CD14-positive monocyte (primary cell): ENCODE data around the gene ZNF451. TPM values are rescaled to one million over a fixed set of nuclear protein-coding genes. Genes with fewer than 3 reads are reported as not detected.

Source experiments
- DNase-seq, 3 donors: peaks; one replicate each; pipeline ENCODE4 v3.0.0-alpha.2; 2011 to 2022
- H2AFZ ChIP-seq: 2 replicates; pipeline ENCODE4 v1.6.0; 2012; ENCODE audit warnings: mild to moderate bottlenecking, low read depth, low read length, inconsistent platforms; ENCODE audit not compliant: insufficient read depth, poor library complexity, severe bottlenecking
- H3K27ac ChIP-seq, 2 donors: 1 replicate in 1 of 2; 2 replicates in 1 of 2; pipeline ENCODE4 v1.5.1; 2012 to 2013; ENCODE audit warnings: low read length in 2 of 2, control low read depth in 1 of 2, inconsistent platforms in 1 of 2, low read depth in 1 of 2, mild to moderate bottlenecking in 1 of 2
- H3K27me3 ChIP-seq, 2 donors: one replicate each; pipeline versions ENCODE4 v1.6.0 to v1.6.1; 2011 to 2013; ENCODE audit warnings: low read length in 2 of 2; ENCODE audit not compliant: control insufficient read depth in 2 of 2, insufficient read depth in 2 of 2
- H3K36me3 ChIP-seq, 2 donors: replicated peaks in 1 of 2; 1 replicate in 1 of 2; 2 replicates in 1 of 2; pipeline versions ENCODE4 v1.5.1 to v1.6.1; 2012 to 2013; ENCODE audit warnings: low read length in 2 of 2, control low read depth in 1 of 2, inconsistent platforms in 1 of 2, mild to moderate bottlenecking in 1 of 2; ENCODE audit not compliant: insufficient read depth in 2 of 2, control insufficient read depth in 1 of 2
- H3K4me1 ChIP-seq, 2 donors: 1 replicate in 1 of 2; 2 replicates in 1 of 2; pipeline versions ENCODE4 v1.5.1 to v1.6.1; 2012 to 2013; ENCODE audit warnings: low read length in 2 of 2, control low read depth in 1 of 2, inconsistent platforms in 1 of 2, mild to moderate bottlenecking in 1 of 2, moderate library complexity in 1 of 2; ENCODE audit not compliant: insufficient read depth in 2 of 2, control insufficient read depth in 1 of 2
- H3K4me2 ChIP-seq: replicated peaks from 2 replicates; pipeline ENCODE3; 2012; ENCODE audit warnings: low read length, moderate library complexity, mild to moderate bottlenecking; ENCODE audit not compliant: poor library complexity, severe bottlenecking; ENCODE audit errors: extremely low read depth
- H3K4me3 ChIP-seq, 3 experiments: fragments of 200-600 bp in 1 of 3; sonication (generic) in 1 of 3; replicated peaks in 1 of 3; 1 replicate in 2 of 3; 2 replicates in 1 of 3; pipeline ENCODE4 v1.5.1; 2011 to 2013; ENCODE audit warnings: low read length in 3 of 3, mild to moderate bottlenecking in 3 of 3, control low read depth in 2 of 3, low read depth in 2 of 3, inconsistent platforms in 1 of 3, moderate library complexity in 1 of 3
- H3K79me2 ChIP-seq: 2 replicates; pipeline ENCODE4 v1.6.0; 2012; ENCODE audit warnings: mild to moderate bottlenecking, control low read depth, inconsistent platforms, low read length, moderate library complexity; ENCODE audit not compliant: insufficient read depth
- H3K9ac ChIP-seq: 2 replicates; pipeline ENCODE4 v1.6.0; 2017; ENCODE audit warnings: low read length, mild to moderate bottlenecking; ENCODE audit not compliant: insufficient read depth, poor library complexity, severe bottlenecking
- H3K9me3 ChIP-seq, 2 donors: replicated peaks in 1 of 2; 1 replicate in 1 of 2; 2 replicates in 1 of 2; pipeline versions ENCODE4 v1.5.1 to v1.6.1; 2012 to 2013; ENCODE audit warnings: low read length in 2 of 2, control low read depth in 1 of 2; ENCODE audit not compliant: control insufficient read depth in 1 of 2, insufficient read depth in 1 of 2
- H4K20me1 ChIP-seq: 2 replicates; pipeline ENCODE4 v1.6.0; 2012; ENCODE audit warnings: mild to moderate bottlenecking, low read length, control low read depth, moderate library complexity; ENCODE audit not compliant: insufficient read depth
- H3K27ac Mint-ChIP-seq, 7 donors: one replicate each; pipeline ENCODE4 v1.8.0; 2020; ENCODE audit warnings: mild to moderate bottlenecking in 7 of 7, mixed read lengths in 7 of 7, moderate library complexity in 6 of 7, inconsistent platforms in 2 of 7
- H3K27me3 Mint-ChIP-seq, 3 donors: one replicate each; pipeline ENCODE4 v1.8.0; 2021 to 2022; ENCODE audit warnings: low read depth in 3 of 3, mild to moderate bottlenecking in 3 of 3, mixed read lengths in 3 of 3, moderate library complexity in 3 of 3, inconsistent platforms in 1 of 3
- H3K36me3 Mint-ChIP-seq, 2 donors: one replicate each; pipeline ENCODE4 v1.8.0; 2020; ENCODE audit warnings: mixed read lengths in 2 of 2, inconsistent platforms in 1 of 2, mild to moderate bottlenecking in 1 of 2
- H3K4me1 Mint-ChIP-seq: one replicate; pipeline ENCODE4 v1.8.0; 2020; ENCODE audit warnings: mild to moderate bottlenecking, mixed read lengths
- H3K4me3 Mint-ChIP-seq, 2 donors: one replicate each; pipeline ENCODE4 v1.8.0; 2020; ENCODE audit warnings: mild to moderate bottlenecking in 2 of 2, mixed read lengths in 2 of 2, moderate library complexity in 1 of 2
- H3K9me3 Mint-ChIP-seq, 7 donors: one replicate each; pipeline ENCODE4 v1.8.0; 2020 to 2022; ENCODE audit warnings: mixed read lengths in 7 of 7, mild to moderate bottlenecking in 6 of 7, moderate library complexity in 6 of 7, inconsistent platforms in 2 of 7
- WGBS: methylation state at CpG from one replicate; pipeline ENCODE4 v1.1.5; 2013; ENCODE audit warnings: missing lambda C conversion rate; ENCODE audit not compliant: insufficient coverage; 5-methylcytosine and 5-hydroxymethylcytosine counted together
- intact Hi-C, 2 donors: fragments of 100-400 bp; cut with micrococcal nuclease; formaldehyde crosslinking; loops; one replicate each; pipeline versions ENCODE4 v1.15.0 to v1.15.1; 2023
- polyA plus RNA-seq, 3 donors: library from polyadenylated mRNA; depleted of rRNA in 1 of 3; unstranded in 2 of 3; stranded (reverse) in 1 of 3; fragments of 300-500 nt in 2 of 3; fragments of >200 nt in 1 of 3; fragmentation: Illumina TruSeq in 2 of 3; gene quantifications; 1 replicate in 2 of 3; 2 replicates in 1 of 3; pipeline ENCODE4 v1.2.3, GENCODE V29; 2012 to 2021
- TF ChIP-seq, protein P1 (sequence below): fragments of 200-600 bp; IDR thresholded peaks from one replicate; pipeline ENCODE4 v1.8.0; 2022; ENCODE audit warnings: antibody characterized with exemption, mild to moderate bottlenecking

Gene ZNF451
- polyA plus RNA-seq, 3 donors, result 7.9 to 22.0 (median 19.1) TPM

DNA sequence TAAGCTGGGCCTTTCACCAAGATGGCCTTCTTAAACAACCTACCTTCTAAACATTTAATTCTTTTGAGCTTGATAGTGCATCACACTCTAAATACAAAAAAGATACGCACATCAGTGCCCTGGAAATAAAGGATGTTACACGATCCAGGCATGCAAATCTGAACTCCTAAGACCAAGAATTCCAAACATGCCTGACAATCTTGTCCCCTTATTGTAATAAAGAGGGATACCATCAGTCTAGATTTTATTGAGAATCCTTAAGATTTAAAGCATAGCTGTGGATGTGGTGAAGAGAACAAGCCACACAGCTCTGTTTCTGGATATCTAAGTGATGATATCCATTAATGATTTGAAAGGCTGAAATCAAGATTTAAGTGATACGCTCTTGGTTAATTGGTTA is 13.0 kb downstream of the ZNF451 start:
- Mint-ChIP-seq H3K27me3 (peaks cover 0 to 2% (median 0%) of the 10 kb centered on the region in 3 donors), H3K36me3 (peaks cover 51 to 59% of the 10 kb centered on the region in 2 donors), H3K9me3 (no peaks in the 10 kb centered on the region), H3K4me1 (peaks cover 21% of the 10 kb centered on the region), H3K4me3 (no peak overlapping the region), H3K27ac (no peak overlapping the region)
- Histone ChIP-seq H3K36me3 (peaks cover 50 to 58% of the 10 kb centered on the region in 2 donors), H3K27ac (no peak overlapping the region), H3K4me2 (no peak overlapping the region), H3K27me3 (no peaks in the 10 kb centered on the region), H3K4me1 (peaks cover 15 to 21% of the 10 kb centered on the region in 2 donors), H4K20me1 (peaks cover 79% of the 10 kb centered on the region), H3K9me3 (no peaks in the 10 kb centered on the region), H3K9ac (no peak overlapping the region), H2AFZ (no peak overlapping the region), H3K79me2 (peaks cover 68% of the 10 kb centered on the region), H3K4me3 (no peak overlapping the region)
- intact Hi-C loops, result no loop called here
- TF ChIP-seq, protein P1, sequence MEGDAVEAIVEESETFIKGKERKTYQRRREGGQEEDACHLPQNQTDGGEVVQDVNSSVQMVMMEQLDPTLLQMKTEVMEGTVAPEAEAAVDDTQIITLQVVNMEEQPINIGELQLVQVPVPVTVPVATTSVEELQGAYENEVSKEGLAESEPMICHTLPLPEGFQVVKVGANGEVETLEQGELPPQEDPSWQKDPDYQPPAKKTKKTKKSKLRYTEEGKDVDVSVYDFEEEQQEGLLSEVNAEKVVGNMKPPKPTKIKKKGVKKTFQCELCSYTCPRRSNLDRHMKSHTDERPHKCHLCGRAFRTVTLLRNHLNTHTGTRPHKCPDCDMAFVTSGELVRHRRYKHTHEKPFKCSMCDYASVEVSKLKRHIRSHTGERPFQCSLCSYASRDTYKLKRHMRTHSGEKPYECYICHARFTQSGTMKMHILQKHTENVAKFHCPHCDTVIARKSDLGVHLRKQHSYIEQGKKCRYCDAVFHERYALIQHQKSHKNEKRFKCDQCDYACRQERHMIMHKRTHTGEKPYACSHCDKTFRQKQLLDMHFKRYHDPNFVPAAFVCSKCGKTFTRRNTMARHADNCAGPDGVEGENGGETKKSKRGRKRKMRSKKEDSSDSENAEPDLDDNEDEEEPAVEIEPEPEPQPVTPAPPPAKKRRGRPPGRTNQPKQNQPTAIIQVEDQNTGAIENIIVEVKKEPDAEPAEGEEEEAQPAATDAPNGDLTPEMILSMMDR, result no peak
- no peak for DNase-seq
- WGBS, result no CpG with 5 or more reads among the region's 3 CpGs

DNA sequence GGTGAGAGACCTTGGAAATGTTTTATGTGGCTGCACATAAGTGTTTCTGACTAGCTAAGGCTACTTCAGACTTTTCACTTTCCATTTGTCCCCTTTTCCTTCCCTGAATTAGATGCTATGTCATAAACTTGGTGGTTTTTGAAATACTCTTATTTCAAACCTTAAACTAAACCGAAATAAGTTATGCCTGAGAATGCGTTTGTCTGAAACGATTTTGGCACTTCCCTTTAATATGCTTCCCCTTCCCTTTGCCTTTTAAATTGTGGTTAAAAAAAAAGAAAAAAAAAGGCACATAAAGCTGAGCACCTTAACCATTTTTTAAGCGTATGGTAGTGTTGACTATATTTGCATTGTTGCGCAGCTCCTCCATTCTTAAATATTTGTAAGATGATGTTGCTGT is 14.3 kb downstream of the ZNF451 start:
- H3K4me1 Mint-ChIP-seq, result peaks cover 31% of the 10 kb centered on the region
- H3K4me2 ChIP-seq, result peak overlapping the region; percentile 29
- peaks cover 36 to 45% of the 10 kb centered on the region in 2 donors for H3K36me3 ChIP-seq
- no peaks in the 10 kb centered on the region for H3K27me3 ChIP-seq
- peaks cover 25 to 34% of the 10 kb centered on the region in 2 donors for H3K4me1 ChIP-seq
- TF ChIP-seq, protein P1, result no peak
- no peak overlapping the region for H3K9ac ChIP-seq
- H2AFZ ChIP-seq, result no peak overlapping the region
- H3K36me3 Mint-ChIP-seq, result peaks cover 41 to 46% of the 10 kb centered on the region in 2 donors
- peak overlapping the region in 1 of 2 donors; percentile 74 for H3K27ac ChIP-seq
- H3K4me3 Mint-ChIP-seq, result peak overlapping the region; percentile 5 to 67
- no peaks in the 10 kb centered on the region for H3K9me3 ChIP-seq
- peak overlapping the region in 5 of 7 donors; percentile 46 to 73 (median 51) for H3K27ac Mint-ChIP-seq
- H3K27me3 Mint-ChIP-seq, result peaks cover 0 to 2% (median 0%) of the 10 kb centered on the region in 3 donors
- H3K79me2 ChIP-seq, result peaks cover 63% of the 10 kb centered on the region
- peaks cover 79% of the 10 kb centered on the region for H4K20me1 ChIP-seq
- DNase-seq, result peak; percentile 5 to 29 (median 17)
- H3K4me3 ChIP-seq, result peak overlapping the region in 2 of 3 experiments; percentile 12 to 14
- WGBS, result no CpG with 5 or more reads among the region's 5 CpGs
- H3K9me3 Mint-ChIP-seq, result no peaks in the 10 kb centered on the region
- intact Hi-C loops, result no loop called here
